Astrocyte (in vitro differentiated cells and primary cell): ENCODE measurements around the gene IGF2BP3.

Experiments used
- CTCF ChIP-seq: IDR thresholded peaks from 2 replicates; pipeline ENCODE4 v1.5.1; 2011; ENCODE audit warnings: low read depth, mild to moderate bottlenecking, inconsistent platforms, low read length, moderate library complexity; ENCODE audit not compliant: insufficient read depth
- EZH2 ChIP-seq: IDR thresholded peaks from 2 replicates; pipeline ENCODE4 v1.6.1; 2012; ENCODE audit warnings: mild to moderate bottlenecking, low read length, inconsistent platforms; ENCODE audit not compliant: insufficient read depth

- TF ChIP-seq CTCF (no peak), EZH2 (no peak)
Measured at GRCh38 chr7:23295401-23295697, 174.9 kb downstream of the IGF2BP3 start.
